ENCODE measurements around the gene TJP3.

DNA sequence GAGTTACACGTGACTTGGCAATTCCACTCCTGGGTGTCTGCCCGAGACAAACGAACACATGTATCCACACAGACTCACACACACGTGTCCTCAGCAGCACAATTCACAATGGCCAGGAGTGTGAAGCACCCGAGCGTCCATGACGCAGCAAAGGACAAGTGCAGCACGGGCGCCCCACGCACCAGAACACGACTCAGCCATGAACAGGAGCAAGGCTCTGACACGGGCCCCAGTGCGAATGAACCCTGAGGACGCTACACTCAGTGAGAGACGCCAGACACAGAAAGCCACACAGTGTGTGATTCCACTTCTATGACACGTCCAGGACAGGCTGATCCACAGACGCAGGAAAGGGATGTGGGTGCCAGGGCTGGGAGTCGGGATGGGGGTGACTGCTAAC, 44.3 kb upstream of the TJP3 start:
- TF ChIP-seq, protein P1, sequence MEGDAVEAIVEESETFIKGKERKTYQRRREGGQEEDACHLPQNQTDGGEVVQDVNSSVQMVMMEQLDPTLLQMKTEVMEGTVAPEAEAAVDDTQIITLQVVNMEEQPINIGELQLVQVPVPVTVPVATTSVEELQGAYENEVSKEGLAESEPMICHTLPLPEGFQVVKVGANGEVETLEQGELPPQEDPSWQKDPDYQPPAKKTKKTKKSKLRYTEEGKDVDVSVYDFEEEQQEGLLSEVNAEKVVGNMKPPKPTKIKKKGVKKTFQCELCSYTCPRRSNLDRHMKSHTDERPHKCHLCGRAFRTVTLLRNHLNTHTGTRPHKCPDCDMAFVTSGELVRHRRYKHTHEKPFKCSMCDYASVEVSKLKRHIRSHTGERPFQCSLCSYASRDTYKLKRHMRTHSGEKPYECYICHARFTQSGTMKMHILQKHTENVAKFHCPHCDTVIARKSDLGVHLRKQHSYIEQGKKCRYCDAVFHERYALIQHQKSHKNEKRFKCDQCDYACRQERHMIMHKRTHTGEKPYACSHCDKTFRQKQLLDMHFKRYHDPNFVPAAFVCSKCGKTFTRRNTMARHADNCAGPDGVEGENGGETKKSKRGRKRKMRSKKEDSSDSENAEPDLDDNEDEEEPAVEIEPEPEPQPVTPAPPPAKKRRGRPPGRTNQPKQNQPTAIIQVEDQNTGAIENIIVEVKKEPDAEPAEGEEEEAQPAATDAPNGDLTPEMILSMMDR (IDR thresholded peaks at IDR 0.05), result no peak
- TF ChIP-seq POLR2A (IDR thresholded peaks at IDR 0.05), result no peak
